ENCODE data around the gene SPIB.

Gene SPIB

DNA sequence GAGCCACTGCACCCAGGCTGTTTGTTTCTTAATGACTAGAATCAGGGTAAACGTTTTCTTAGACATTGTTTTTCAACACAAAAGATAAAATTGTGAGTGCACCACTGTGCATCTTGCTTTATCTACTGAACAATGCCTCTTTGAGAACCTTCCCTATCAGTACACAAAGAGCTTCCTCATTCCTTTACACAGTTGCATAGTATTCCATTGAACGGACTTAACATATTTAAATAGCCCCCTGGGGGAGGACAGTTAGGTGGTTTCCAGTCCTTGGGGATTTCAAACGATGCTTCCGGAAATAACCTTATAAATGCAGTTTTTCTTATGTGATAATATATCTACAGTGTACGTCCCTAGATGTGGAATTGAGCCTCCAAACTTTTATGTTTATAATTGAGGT, 26.0 kb upstream of the SPIB start:
- DNase-seq: no peak

DNA sequence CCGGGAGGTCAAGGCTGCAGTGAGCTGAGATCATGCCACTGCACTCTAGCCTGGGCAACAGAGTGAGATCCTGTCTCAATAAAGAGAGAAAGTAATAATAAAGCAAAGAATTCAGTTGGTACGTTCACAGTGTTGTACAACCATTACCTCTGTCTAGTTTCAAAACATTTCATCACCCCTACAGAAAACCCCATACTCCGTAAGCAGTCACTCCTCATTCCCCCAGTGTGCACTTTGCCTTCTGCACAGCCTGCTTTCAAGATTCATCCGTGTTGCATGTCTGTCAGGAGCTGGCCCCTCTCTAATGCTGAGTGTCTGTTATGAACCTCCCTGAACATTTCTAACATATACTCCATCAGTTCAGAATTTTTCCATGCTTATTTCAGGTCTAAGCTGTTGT, 25.1 kb upstream of the SPIB start:
- DNase-seq: no peak

DNA sequence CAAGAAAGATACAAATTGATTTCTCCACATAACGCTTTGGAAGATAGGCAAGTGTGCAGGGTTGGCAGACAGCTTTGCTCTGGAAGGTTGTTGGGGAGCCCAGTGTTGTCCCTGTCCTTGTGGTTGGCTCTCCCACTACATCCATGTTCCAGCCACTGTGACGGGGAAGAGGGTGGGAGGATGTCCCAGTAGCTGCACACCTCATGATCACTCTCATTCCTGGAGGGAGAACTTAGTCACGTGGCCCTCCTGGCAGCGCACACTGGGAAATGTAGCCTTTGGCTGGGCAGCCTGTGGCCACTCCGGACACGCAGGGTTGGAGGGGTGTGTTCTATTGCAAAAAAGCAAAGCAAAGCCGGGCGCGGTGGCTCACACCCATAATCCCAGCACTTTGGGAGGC, 24.7 kb upstream of the SPIB start:
- no peak for DNase-seq

GRCh38 chr19:50398675-50399367, 19.9 kb upstream of the SPIB start:
- DNase-seq: no peak

DNA sequence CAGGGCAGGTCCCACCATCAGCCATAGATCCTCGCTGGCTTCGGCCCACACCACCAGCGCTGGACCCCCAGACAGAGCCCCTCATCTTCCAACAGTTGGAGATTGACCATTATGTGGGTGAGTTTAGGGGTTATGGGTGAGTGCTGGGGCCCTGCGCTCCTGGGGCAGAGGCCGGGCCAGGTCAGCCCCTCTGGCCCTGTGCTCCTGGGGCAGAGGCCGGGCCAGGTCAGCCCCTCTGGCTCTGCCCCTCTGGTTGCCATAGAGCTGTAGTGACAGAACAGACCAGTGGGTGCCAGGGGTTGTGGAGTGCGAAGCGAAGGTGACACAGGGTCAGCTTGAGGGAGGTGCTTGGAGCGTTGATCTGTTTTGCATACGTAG, 19.4 kb upstream of the SPIB start:
- no peak for DNase-seq

GRCh38 chr19:50401605-50402450, 16.9 kb upstream of the SPIB start:
- no peak for DNase-seq

GRCh38 chr19:50402544-50403301, 16.0 kb upstream of the SPIB start:
- no peak for DNase-seq

DNA sequence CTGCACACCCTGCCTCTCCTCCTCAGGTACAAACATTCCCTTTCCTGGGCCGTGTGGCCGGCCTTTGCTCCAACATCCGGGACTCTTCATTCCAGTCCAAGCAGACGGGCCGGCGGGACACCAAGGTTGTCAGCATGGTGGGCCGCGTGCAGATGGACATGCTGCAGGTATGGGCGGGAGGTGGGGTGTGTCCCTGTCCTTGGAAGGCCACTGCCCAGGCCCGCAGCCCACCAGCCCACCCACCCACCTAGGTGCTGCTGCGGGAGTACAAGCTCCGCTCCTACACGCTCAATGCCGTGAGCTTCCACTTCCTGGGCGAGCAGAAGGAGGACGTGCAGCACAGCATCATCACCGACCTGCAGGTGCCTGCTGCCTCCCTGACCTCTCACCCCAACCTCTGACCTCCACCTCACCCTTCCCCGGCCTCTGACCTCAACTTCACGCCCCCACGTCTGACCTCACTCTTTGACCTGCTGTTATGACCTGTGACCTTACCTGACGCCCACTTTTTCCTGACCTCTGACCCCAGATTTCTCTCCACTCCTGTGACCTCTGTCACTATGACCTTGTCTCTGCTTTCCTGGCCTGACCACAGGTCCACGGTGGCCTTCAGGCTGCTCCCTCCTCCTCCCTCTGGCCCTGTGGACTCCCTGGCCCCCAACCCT, 12.4 kb upstream of the SPIB start:
- no peak for DNase-seq

DNA sequence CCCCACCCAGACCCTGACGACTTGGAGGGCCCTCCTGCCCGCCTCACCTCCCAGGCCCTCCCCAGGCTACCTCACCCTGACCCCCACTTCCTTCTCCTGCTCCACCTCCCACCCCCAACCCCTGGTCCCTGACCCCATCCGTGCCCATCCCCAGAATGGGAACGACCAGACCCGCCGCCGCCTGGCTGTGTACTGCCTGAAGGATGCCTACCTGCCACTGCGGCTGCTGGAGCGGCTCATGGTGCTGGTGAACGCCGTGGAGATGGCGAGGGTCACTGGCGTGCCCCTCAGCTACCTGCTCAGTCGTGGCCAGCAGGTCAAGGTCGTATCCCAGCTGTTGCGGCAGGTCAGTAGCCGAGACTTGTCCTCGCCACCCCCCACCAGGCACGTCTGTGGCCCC, 11.9 kb upstream of the SPIB start:
- DNase-seq: no peak

GRCh38 chr19:50409347-50409746, 9.4 kb upstream of the SPIB start:
- no peak for DNase-seq

GRCh38 chr19:50410109-50410508, 8.6 kb upstream of the SPIB start:
- no peak for DNase-seq

- no peak for DNase-seq
Observed at GRCh38 chr19:50412419-50412818, 6.3 kb upstream of the SPIB start.

DNA sequence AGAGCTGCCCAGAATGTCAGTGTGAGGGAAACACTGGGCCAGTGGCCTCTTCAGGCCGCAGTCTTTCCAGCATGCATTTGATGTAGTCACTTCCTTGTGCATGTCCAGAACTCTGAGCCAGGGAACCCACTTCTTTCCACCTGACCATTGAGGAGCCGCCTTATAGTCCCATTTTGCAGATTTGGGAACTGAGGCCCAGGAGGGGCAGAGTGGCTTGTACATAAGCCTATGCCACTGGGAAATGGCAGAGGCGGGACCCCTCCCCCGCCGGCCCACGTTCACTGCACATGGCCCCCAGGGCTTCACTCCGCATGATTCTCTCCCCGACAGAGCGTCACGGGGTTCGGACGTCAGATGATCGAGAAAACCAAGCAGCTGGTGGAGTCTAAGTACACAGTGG, 5.6 kb upstream of the SPIB start:
- no peak for DNase-seq

DNA sequence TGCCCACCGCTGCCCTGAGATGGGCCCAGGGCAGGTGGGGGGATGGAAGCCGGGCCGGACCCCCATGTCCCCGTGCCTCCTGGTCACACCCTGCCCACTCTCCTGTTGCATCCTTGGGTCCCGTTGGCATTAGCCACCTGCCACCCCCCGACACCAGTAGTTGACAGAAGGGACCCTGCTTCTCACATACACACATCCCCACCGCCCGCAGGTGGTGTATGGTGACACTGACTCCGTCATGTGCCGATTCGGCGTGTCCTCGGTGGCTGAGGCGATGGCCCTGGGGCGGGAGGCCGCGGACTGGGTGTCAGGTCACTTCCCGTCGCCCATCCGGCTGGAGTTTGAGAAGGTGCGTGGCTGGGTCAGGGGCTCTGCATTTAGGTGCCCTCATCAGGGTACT, 5.2 kb upstream of the SPIB start:
- no peak for DNase-seq

DNA sequence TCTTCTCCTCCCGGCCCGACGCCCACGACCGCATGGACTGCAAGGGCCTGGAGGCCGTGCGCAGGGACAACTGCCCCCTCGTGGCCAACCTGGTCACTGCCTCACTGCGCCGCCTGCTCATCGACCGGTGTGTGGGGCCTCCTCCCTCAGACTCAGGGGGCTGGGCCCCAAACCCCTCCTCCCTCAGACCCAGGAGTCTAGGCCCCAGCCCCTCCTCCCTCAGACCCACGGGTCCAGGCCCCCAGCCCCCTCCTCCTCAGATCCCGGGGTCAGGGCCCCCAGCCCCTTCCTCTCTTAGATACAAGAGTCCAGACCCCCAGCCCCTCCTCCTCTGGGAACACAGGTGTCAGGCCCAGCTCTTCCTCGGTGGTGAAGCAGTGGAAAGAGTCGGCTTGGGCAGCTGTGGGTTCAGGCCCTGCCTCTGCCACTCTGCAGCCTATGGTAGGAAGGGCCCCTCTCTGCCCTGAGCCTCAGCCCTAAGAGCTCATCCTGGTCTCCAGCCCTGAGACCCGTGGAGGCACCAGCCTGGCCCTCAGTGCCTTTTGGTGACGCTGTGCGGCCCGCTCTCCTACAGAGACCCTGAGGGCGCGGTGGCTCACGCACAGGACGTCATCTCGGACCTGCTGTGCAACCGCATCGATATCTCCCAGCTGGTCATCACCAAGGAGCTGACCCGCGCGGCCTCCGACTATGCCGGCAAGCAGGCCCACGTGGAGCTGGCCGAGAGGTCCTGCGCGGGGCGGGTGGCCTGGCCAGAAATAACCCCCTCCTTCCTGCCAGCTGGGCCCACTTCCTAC, 3.7 kb upstream of the SPIB start:
- DNase-seq: peak; percentile 31

- DNase-seq: no peak
Observed at GRCh38 chr19:50415661-50416033, 3.1 kb upstream of the SPIB start.

GRCh38 chr19:50416034-50416977, 2.4 kb upstream of the SPIB start:
- DNase-seq: no peak

DNA sequence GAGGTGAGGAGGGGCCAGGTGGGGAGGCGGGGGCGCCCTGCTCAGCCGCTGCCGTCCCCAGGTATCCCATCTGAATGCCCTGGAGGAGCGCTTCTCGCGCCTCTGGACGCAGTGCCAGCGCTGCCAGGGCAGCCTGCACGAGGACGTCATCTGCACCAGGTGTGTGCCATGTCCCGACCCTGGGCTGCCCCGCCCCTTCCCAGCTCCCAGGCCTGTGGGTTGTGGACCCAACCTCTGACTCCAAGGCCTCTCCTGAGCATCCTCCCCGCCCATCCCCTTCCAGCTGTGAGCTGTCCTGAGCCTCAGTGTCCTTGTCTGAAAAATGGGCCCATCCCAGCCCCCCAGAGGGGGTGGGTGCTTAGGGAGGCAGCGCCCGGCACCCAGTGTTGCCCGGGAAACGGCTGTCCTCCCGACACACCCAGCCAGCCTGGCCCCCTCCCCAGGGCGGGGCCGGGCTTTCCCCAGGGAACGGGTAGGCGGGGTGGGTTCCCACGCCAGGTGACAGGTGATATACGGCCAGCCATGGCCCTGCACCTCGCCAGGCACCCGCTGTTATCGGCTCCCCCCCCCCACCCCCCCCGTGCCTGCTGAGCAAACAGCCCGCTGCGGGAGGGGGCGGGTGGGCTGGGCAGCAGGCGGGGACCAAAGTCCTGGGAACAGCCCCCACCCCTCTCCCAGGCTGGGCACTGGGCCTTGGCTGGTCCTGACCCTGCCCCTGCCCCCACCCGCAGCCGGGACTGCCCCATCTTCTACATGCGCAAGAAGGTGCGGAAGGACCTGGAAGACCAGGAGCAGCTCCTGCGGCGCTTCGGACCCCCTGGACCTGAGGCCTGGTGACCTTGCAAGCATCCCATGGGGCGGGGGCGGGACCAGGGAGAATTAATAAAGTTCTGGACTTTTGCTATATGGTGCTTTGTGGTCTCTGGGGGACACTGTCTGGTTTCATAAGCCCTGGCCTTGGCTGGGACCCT, 1.3 kb upstream of the SPIB start:
- peak; percentile 85 for DNase-seq

- no peak for DNase-seq
Observed at GRCh38 chr19:50419022-50419579, 363 bp downstream of the SPIB start.

GRCh38 chr19:50419580-50420035, 870 bp downstream of the SPIB start:
- DNase-seq: no peak

Data from NCI-H69 (cell line).